ENCODE data around the gene SESTD1.
A peak's percentile ranks its signal among the peaks of the same experiment; 100 is the strongest.

- peak in 2 of 12 donors; percentile 3 to 19 for TF ChIP-seq CTCF (IDR thresholded peaks at IDR 0.05)
- no peak for TF ChIP-seq POLR2A (IDR thresholded peaks at IDR 0.05)
These were observed 3.3 kb downstream of the SESTD1 start for GRCh38 chr2:179261151-179261825.

Measured in heart left ventricle (tissue), 13 donors.